IPS-11a (cell line): ENCODE measurements around the gene MVP.
"Not testable (repeated sequence)": the region's sequence is repeated elsewhere in the genome, so short reads cannot be mapped to it uniquely, and the experiment has no call there.

Source experiments
- H3K4me3 ChIP-seq: one replicate; pipeline ENCODE4 v1.5.1; 2013; ENCODE audit warnings: low read depth, low read length, control low read depth

MVP gene

DNA sequence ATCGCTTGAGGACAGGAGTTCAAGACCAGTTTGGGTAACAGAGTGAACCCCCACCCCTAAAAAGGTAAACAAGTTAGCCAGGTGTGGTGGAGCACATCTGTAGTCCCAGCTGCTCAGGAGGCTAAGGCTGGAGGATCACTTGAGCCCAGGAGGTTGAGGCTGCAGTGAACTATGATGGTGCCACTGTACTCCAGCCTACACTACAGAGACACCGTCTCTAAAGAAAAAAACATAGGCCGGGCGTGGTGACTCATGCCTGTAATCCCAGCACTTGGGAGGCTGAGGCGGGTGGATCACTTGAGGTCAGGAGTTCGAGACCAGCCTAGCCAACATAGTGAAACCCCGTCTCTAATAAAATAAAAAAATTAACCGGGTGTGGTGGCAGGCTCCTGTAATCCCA lies 48.8 kb downstream of the MVP start:
- not testable (repeated sequence) for H3K4me3 ChIP-seq

DNA sequence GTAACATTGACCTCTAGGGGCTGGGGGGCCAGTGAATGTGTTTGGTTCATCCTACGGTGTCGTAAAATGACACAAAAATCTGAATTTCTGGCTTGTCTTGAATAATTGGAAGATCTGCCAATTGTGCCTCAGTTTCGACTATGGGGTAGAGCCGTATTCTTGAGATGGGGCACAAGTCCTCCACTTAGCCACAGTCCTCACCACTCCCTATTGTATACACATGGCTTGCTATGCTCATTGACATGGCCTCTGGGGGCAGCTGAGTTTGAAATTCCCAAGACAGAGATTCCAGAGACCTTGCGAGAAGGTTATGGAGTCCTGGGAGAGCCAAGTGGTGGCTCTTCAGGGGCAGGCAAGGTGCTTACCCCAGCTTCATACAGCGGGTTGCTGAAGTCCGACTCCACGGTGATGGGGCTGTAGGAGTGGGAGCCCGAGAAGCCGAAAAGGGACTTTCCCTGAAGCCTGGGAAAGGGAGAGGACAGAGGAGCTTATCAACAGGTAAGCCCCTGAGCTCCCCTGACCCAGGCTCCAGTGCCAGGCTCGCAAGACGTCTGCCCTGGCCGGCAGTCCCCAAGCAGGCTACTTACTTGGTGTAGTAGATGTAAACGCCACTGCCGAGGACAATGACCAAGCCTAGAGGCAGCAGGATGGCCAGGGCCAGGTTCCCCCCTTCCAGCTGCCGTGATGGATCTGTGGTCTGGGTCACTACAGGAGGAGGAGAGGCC lies 51.7 kb downstream of the MVP start:
- H3K4me3 ChIP-seq, result no peak overlapping the region

DNA sequence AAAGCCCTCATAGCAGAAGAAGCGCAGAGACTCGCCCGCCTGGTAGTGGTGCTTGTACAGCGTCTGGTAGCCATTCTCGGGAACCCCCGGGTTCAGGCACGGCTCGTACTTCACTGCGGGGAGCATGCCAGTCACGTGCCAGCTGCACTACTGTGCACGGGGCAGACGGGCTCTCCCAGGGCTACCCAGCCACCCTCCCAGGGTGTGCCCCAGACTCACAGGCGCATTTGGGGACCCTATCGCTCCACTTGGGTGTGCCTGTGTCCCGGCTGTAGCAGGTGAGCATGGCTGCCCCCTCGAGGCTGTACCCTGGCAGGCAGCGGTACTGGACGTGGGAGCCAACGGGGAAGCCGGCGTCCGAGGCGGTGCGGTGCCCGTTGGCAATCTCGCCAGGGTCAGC lies 53.1 kb downstream of the MVP start:
- no peak overlapping the region for H3K4me3 ChIP-seq

DNA sequence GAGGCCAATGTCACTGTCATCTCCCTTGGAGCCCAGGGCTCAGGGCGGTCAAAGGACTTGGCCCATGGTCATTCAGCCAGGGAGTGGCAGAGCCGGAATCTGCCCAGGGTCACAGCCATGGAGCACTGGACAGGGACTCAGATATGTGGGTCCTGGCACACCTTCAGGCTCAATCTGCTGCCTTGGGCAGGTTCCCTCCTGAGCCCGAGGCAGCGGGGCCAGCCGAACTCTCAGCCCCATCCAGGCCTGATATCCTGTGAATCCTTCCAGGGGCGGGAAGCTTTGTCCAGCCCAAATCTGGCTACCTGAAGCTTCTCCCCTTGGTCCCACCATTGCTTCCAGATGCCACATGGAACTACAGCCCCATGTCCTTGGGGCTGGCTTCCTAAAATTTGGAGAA lies 54.9 kb downstream of the MVP start:
- no peak overlapping the region for H3K4me3 ChIP-seq

DNA sequence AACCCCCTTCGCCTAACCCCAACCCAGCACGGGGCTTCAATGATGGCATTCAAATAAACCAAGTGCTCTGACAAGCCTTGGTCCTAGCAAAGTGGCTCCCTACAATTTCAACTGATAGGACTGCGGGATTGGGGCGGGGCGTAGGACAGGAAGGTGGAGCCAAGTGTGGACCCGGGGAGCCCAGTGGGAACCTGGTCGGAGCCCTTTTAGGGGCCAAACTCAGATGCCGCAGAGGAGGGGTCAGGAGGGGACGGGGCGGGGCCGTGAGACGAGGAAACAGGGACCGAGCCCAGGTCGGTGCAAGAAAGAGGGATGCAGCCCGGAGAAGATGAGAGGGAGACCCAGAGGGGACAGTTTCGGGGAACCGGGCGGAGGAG lies 55.9 kb downstream of the MVP start:
- H3K4me3 ChIP-seq, result peak overlapping the region; percentile 35

DNA sequence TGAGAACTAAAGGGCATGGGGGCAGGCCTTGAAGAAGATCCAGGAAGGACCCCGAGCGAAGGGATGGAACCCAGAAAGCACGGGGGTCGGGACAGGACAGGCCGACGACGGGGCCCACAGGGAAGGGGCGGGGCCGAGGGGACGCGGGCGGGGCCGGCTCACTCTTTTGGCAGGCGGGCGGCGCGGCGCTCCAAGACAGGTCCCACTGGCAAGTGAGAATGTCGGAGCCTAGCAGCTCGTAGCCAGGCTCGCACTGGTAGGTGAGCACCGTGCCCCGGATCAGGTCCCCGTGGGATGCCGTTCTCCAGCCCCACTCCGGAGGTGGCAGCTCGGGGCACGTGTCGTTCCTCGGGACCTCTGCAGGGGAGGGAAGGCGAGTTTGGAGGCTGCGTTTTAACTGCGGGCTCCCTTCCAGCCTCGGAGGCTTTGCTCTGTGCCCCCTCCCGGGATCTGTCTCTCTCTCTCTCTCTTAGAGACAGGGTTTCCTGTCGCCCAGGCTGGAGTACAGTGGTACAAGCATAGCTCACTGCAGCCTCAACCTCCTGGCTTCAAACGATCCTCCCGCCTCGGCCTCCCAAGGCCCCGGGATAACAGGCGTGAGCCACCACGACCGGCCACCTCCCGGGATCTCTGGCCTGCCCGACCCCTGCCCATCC lies 56.5 kb downstream of the MVP start:
- peak overlapping the region; percentile 35 for H3K4me3 ChIP-seq

DNA sequence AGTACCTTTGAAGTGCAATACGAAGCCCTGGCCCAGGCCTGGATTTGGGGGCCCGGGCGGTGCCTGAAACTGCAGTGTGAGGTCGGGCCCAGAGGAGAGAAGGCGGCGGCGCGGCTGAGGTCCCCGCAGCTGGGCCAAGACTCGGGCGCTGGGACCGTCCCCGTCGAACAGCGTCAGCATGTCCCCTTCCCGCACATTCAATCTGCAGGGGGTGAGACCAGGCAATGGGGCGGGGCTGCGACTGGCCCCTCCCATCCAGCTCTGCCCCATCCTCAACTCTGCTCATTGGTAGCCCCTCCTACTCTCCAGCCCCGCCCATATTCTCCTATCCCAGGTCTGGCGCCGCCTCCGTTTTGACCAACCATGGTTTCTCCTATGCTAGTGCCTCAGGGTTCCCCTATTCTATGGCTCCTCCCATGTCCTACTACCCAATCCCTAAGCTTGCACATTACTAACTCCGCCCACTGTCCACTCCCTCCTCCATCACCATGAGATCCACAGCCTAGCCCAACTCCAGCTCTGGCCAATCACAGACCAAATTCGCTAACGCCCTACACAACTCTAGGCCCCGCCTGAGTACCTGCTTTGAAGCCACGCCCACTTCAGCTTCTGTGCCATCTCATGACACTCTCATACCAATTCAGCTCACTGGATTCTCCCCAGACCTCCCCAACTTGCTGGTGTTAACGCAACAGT lies 57.2 kb downstream of the MVP start:
- peak overlapping the region; percentile 35 for H3K4me3 ChIP-seq

DNA sequence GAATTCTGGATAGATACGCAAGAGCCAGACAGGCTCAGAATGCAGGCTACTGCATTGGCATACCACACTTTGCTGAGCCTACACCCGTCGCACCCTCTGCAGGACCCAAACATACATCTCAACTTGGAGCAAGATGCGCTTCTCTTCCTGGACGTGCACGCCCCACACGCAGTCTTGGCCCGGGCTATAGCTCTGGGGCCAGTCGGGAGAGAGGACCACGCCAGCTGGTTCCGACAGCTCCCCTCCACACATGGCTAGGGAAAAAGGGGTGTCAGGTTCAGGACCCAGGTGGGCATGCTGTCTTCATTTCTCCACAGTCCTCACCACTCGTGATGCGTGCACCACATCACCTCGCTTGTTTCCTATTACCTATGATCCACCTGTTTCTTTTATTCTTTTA lies 57.9 kb downstream of the MVP start:
- H3K4me3 ChIP-seq, result no peak overlapping the region

DNA sequence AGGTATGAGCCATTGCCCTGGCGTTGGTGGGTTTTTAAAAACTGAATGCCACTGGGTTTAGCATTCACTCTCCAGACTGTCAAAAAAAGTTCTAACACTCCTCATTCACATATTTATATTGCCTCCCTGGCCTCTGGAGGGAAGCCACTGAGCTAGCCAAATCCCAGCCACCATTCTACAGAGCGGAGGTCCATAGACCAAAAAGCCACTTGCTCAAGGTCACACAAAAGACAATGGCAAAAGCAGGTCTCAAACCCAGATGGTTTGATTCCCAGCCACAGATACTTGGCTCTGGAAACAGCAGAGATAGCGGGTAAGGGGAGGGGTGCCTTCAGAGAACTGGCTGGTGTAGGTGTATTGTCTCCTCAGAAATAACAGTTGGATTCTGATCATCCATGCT lies 60.8 kb downstream of the MVP start:
- H3K4me3 ChIP-seq, result no peak overlapping the region

DNA sequence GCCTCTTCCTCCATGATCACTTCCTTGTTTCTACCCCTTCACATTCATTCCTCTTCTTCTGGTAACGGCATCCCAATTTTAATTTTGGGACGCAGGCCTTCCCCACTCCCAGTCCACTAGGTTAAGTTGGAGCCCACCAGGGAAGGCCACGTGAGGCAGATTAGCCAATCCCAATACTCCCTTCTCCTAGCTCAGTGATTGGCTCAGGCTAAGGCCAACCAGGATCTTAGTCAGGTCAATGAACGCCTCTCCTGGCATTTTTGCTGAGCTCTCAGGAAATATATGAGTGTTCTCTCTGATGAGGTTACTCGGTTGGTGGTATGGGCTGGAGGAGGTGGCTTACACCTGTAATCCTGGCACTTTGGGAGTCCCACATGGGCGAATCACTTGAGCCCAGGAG lies 63.7 kb downstream of the MVP start:
- no peak overlapping the region for H3K4me3 ChIP-seq

DNA sequence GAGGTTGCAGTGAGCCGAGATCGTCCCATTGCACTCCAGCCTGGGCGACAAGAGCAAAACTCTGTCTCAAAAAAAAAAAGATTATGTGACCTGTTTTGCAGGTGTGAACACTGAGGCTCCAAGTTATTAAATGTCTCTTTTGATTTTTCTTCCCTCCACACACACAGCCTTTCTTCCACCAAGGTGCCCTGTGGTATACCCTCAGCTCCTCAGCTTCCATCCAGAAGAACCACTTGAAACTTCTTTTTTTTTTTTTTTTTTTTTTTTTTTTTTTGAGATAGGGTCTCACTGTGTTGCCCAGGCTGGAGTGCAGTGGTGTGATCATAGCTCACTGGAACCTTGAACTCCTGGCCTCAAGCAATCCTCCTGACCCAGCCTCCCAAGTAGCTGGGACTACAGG lies 69.1 kb downstream of the MVP start:
- not testable (repeated sequence) for H3K4me3 ChIP-seq

DNA sequence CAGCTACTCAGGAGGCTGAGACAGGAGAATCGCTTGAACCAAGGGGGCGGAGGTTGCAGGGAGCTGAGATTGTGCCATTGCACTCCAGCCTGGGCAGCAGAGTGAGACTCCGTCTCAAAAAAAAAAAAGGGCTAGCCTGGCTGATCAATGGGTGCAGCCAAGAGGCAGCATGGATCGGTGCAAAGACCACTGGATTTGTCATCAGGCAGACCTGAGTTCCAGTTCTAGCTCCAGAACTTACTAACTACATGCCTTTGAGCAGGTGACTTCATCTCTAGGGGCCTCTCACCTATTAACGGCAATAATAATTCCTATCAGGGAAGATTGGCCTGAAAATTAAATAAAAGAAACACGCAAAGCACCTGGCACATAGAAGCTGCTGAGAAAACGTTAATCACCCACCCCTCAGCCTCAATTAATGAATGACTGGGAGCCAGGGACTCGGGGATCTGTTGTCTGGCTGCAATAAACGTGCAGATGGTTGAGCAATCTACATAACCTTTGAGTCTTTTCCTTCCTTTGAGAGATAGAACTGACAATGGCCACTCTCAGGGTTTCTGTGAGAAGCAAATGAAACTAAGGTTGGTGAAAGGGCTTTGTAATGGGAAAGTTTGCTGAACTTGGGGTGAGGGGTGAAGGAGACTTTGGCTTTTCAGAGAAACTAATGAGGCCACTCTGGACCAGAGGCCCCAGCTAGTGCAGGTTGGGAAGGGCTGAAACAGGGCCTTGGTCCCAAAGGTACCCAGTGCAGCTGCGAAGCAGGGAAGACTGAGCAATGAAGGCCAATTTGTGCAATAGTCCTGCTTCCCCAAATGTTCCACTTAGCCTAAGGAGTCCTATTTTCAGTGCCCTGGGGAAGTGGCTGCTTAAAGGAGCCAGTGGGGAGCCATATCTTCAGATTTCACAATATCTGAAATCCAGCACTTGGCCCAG lies 71.5 kb downstream of the MVP start:
- H3K4me3 ChIP-seq, result no peak overlapping the region

DNA sequence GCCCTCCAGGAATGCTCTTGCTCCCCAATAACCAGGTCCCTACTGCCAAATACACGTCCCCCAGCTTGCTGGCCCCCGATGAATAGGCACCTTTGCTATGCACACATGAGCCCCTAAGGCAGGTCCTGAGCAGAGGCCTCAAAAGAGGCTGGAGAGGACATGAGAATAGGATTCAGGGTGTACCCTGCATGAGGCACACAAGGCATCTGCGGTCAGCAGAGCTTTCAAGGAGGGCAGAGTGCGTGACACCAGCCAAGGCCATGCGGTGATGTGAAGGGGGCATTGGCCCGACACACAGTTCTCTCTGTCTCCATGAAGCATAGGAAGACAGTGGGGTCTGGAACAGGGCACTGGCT lies 72.2 kb downstream of the MVP start:
- H3K4me3 ChIP-seq, result no peak overlapping the region

DNA sequence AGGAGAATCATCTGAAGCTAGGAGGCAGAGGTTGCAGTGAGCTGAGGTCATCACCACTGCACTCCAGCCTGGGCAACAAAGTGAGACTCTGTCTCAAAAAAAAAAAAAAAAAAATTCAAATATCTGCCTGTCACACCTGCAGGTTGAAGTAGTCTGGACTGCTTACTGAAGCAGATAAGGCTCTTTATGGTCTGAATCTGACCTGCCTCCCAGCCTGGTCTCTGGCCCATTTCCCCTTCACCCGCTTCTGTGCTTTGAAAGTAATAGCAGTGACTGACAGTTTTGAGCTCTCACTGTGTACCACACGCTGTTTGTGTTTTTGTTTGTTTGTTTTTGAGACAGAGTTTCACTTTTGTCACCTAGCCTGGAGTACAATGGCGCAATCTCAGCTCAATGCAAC lies 73.3 kb downstream of the MVP start:
- no peak overlapping the region for H3K4me3 ChIP-seq

DNA sequence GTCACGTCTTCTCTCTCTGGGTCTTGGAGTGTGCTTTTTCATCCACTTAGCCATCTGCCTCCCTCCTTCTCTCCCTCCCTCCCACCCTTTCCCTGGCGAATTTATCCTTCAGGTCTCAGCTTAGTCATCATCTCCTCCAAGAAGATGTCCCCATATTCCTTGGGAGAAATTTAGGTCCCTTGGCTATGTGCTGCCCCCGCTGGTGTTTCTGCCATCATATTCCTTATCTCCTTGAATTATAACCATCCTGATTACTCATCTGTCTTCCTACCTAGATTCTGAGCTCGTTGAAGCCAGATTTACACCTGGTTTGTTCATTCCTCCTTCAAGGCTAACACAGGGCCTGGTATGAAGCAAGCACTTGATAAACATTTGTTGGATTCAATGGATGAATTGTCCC lies 74.1 kb downstream of the MVP start:
- H3K4me3 ChIP-seq, result no peak overlapping the region

DNA sequence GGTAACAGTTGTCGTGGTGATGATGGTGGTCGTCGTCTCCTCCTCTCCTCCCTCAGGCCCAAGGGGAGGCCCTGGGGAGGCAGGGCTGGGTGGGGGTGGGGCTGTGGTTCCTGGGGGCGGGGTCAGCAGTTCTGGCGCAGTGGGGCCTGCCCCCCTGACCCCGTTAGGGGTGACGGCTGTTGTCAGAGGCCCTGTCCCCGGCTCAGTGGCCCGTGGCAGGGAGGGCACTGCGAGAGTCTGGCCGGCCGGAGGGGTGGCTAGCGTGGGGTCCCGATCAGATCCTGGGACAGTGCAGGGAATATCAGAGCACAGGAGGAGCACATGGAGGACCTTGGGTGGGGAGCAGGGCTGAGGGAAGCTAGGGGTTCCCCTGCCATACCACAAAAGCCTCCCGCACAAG lies 76.6 kb downstream of the MVP start:
- H3K4me3 ChIP-seq, result no peak overlapping the region

DNA sequence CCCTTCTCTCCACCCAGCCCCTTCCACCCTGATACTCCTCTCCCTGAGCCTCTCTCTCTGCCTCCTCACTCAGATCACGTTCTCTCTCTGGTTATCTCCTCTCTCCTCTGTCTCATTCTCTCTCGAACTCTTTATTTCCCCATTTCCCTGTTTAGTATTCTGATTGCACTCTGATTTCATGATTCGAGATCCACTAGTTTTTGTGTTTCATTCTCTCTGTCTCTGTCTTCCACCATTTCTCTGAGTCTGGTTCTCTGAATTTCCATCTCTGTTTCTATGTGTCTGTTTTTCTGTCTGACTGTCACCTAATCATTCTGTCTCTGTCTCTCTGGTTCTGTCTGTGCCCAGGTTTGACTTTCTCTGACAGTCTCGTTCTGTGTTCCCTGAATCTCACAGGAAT lies 77.1 kb downstream of the MVP start:
- H3K4me3 ChIP-seq, result no peak overlapping the region
